ENCODE data around the gene RPTOR. TPM values are rescaled to one million over a fixed set of nuclear protein-coding genes. Genes with fewer than 3 reads are reported as not detected.

The RPTOR gene
- total RNA-seq, 3 donors from 2014 or later (not counting 1 experiment from before 2014, with no cell fraction given), result 49.2 to 63.6 (median 55.4) TPM

DNA sequence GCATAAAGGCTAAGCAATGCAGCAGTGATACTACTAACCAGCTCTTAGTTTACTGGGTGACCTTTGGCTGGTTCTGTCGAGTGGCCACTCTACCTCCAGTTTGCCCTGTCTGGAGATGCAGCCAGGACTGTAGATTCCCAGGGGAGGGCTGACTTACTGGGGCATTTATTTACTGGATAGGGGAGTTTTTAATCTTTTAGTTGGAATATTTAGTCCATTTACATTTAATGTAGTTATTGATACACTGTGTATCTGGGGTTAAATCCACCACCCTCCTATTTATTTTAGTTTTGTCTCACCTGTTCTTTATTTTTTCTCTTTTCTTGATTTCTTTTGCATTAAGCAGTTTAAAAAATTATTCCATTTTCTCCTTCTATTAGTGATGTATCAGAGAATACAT, 112.9 kb downstream of the RPTOR start:
- Mint-ChIP-seq H3K27me3 (ENCODE audit: low read depth in 2 of 2) (no peaks in the 10 kb centered on the region), H3K4me1 (peaks cover 21 to 44% of the 10 kb centered on the region in 2 donors), H3K27ac (no peak overlapping the region), H3K4me3 (no peak overlapping the region), H3K9me3 (no peaks in the 10 kb centered on the region), H3K36me3 (no peaks in the 10 kb centered on the region)
- TF ChIP-seq CTCF (IDR thresholded peaks at IDR 0.05), result no peak
- no peak overlapping the region for H3K27ac ChIP-seq (ENCODE audit: low read length)
- no peaks in the 10 kb centered on the region for H3K9me3 ChIP-seq (ENCODE audit: control insufficient read depth, insufficient read depth, low read length)
- ATAC-seq (no peak), DNase-seq (no peak)
- H3K27me3 ChIP-seq (ENCODE audit: control insufficient read depth, insufficient read depth, low read length), result no peaks in the 10 kb centered on the region
- no peaks in the 10 kb centered on the region for H3K4me1 ChIP-seq (ENCODE audit: control insufficient read depth, insufficient read depth, low read length)
- 100% methylated on average over 1 of the region's 1 CpG for WGBS (ENCODE audit: insufficient coverage)
- no peaks in the 10 kb centered on the region for H3K36me3 ChIP-seq (ENCODE audit: control insufficient read depth, insufficient read depth, low read length)
- intact Hi-C loops (cut with micrococcal nuclease), result no loop called here
- H3K4me3 ChIP-seq (ENCODE audit: low read length), result no peak overlapping the region

GRCh38 chr17:80658821-80659220, 114.2 kb downstream of the RPTOR start:
- ATAC-seq, result no peak
- Mint-ChIP-seq H3K27me3 (ENCODE audit: low read depth in 2 of 2) (no peaks in the 10 kb centered on the region), H3K4me3 (no peak overlapping the region), H3K36me3 (no peaks in the 10 kb centered on the region), H3K27ac (no peak overlapping the region), H3K9me3 (no peaks in the 10 kb centered on the region), H3K4me1 (peaks cover 24 to 50% of the 10 kb centered on the region in 2 donors)
- Histone ChIP-seq H3K4me1 (ENCODE audit: control insufficient read depth, insufficient read depth, low read length) (peaks cover 2% of the 10 kb centered on the region), H3K36me3 (ENCODE audit: control insufficient read depth, insufficient read depth, low read length) (no peaks in the 10 kb centered on the region), H3K27me3 (ENCODE audit: control insufficient read depth, insufficient read depth, low read length) (no peaks in the 10 kb centered on the region), H3K4me3 (ENCODE audit: low read length) (no peak overlapping the region), H3K9me3 (ENCODE audit: control insufficient read depth, insufficient read depth, low read length) (no peaks in the 10 kb centered on the region), H3K27ac (ENCODE audit: low read length) (no peak overlapping the region)
- DNase-seq, result no peak
- WGBS (ENCODE audit: insufficient coverage), result 97% methylated on average over 7 of the region's 8 CpGs
- TF ChIP-seq CTCF (IDR thresholded peaks at IDR 0.05), result no peak
- intact Hi-C loops (cut with micrococcal nuclease), result no loop called here

- ATAC-seq (no peak), DNase-seq (no peak)
- TF ChIP-seq CTCF (IDR thresholded peaks at IDR 0.05), result no peak
- no peaks in the 10 kb centered on the region for H3K36me3 Mint-ChIP-seq
- H3K4me1 Mint-ChIP-seq, result peaks cover 32 to 52% of the 10 kb centered on the region in 2 donors
- no peaks in the 10 kb centered on the region for H3K36me3 ChIP-seq (ENCODE audit: control insufficient read depth, insufficient read depth, low read length)
- no peaks in the 10 kb centered on the region for H3K9me3 Mint-ChIP-seq
- no peaks in the 10 kb centered on the region for H3K27me3 ChIP-seq (ENCODE audit: control insufficient read depth, insufficient read depth, low read length)
- H3K4me3 Mint-ChIP-seq, result no peak overlapping the region
- 97% methylated on average over 12 of the region's 12 CpGs for WGBS (ENCODE audit: insufficient coverage)
- intact Hi-C loops (cut with micrococcal nuclease), result no loop called here
- no peaks in the 10 kb centered on the region for H3K27me3 Mint-ChIP-seq (ENCODE audit: low read depth in 2 of 2)
- no peak overlapping the region for H3K27ac Mint-ChIP-seq
- no peak overlapping the region for H3K4me3 ChIP-seq (ENCODE audit: low read length)
- no peaks in the 10 kb centered on the region for H3K9me3 ChIP-seq (ENCODE audit: control insufficient read depth, insufficient read depth, low read length)
- peaks cover 11% of the 10 kb centered on the region for H3K4me1 ChIP-seq (ENCODE audit: control insufficient read depth, insufficient read depth, low read length)
- no peak overlapping the region for H3K27ac ChIP-seq (ENCODE audit: low read length)
Measured at GRCh38 chr17:80659651-80660050, 115.0 kb downstream of the RPTOR start.

- Mint-ChIP-seq H3K9me3 (no peaks in the 10 kb centered on the region), H3K36me3 (no peaks in the 10 kb centered on the region), H3K4me3 (no peak overlapping the region), H3K4me1 (peaks cover 42 to 62% of the 10 kb centered on the region in 2 donors), H3K27ac (peak overlapping the region in 1 of 2 donors; percentile 27), H3K27me3 (ENCODE audit: low read depth in 2 of 2) (no peaks in the 10 kb centered on the region)
- DNase-seq (no peak), ATAC-seq (no peak)
- Histone ChIP-seq H3K4me3 (ENCODE audit: low read length) (no peak overlapping the region), H3K27me3 (ENCODE audit: control insufficient read depth, insufficient read depth, low read length) (no peaks in the 10 kb centered on the region), H3K36me3 (ENCODE audit: control insufficient read depth, insufficient read depth, low read length) (no peaks in the 10 kb centered on the region), H3K4me1 (ENCODE audit: control insufficient read depth, insufficient read depth, low read length) (peaks cover 20% of the 10 kb centered on the region), H3K9me3 (ENCODE audit: control insufficient read depth, insufficient read depth, low read length) (no peaks in the 10 kb centered on the region), H3K27ac (ENCODE audit: low read length) (no peak overlapping the region)
- intact Hi-C loops (cut with micrococcal nuclease), result no loop called here
- no peak for TF ChIP-seq CTCF (IDR thresholded peaks at IDR 0.05)
- WGBS (ENCODE audit: insufficient coverage), result 96% methylated on average over 13 of the region's 13 CpGs
Measured at GRCh38 chr17:80660527-80661198, 116.0 kb downstream of the RPTOR start.
